HEK293 (cell line): Measurements from ENCODE around the gene FAM171A2.

Experiments used
- ZBTB1 ChIP-seq: fragments of 450-650 bp; formaldehyde crosslinking; IDR thresholded peaks from 2 replicates; pipeline ENCODE4 v1.5.1; 2016; ENCODE audit warnings: missing biosample characterization, missing genetic modification characterization
- ZBTB44 ChIP-seq: fragments of 450-650 bp; IDR thresholded peaks from 2 replicates; pipeline ENCODE4 v1.5.1; 2018; ENCODE audit warnings: missing biosample characterization, mild to moderate bottlenecking, missing genetic modification characterization
- ZNF23 ChIP-seq: fragments of 450-650 bp; formaldehyde crosslinking; IDR thresholded peaks from 2 replicates; pipeline ENCODE4 v1.5.1; 2016; ENCODE audit warnings: missing biosample characterization, missing genetic modification characterization, borderline replicate concordance
- ZNF239 ChIP-seq: fragments of 450-650 bp; formaldehyde crosslinking; IDR thresholded peaks from 2 replicates; pipeline ENCODE4 v1.5.1; 2016; ENCODE audit warnings: missing biosample characterization, missing genetic modification characterization
- ZNF274 ChIP-seq, 2 experiments: fragments of 200-500 bp in 1 of 2; fragments of 450-650 bp in 1 of 2; sonication (Bioruptor generic) in 1 of 2; formaldehyde crosslinking in 1 of 2; IDR thresholded peaks; 2 replicates each; pipeline versions ENCODE4 v1.5.1 to v1.6.1; 2014 to 2016; ENCODE audit warnings: borderline replicate concordance in 1 of 2, inconsistent platforms in 1 of 2, low read length in 1 of 2, missing biosample characterization in 1 of 2, missing genetic modification characterization in 1 of 2
- ZNF350 ChIP-seq: fragments of 450-650 bp; formaldehyde crosslinking; IDR thresholded peaks from 2 replicates; pipeline ENCODE4 v1.5.0; 2017; ENCODE audit warnings: missing biosample characterization, mild to moderate bottlenecking, missing genetic modification characterization
- ZNF629 ChIP-seq: fragments of 450-650 bp; formaldehyde crosslinking; IDR thresholded peaks from 2 replicates; pipeline ENCODE4 v1.5.1; 2017; ENCODE audit warnings: missing biosample characterization, missing genetic modification characterization
- ZNF654 ChIP-seq: fragments of 450-650 bp; formaldehyde crosslinking; IDR thresholded peaks from 2 replicates; pipeline ENCODE4 v1.5.1; 2016; ENCODE audit warnings: low read depth, missing biosample characterization, missing genetic modification characterization
- ZNF76 ChIP-seq: fragments of 450-650 bp; formaldehyde crosslinking; IDR thresholded peaks from 2 replicates; pipeline ENCODE4; 2016; ENCODE audit warnings: low read depth, missing biosample characterization, missing genetic modification characterization, borderline replicate concordance
- ZNF837 ChIP-seq: fragments of 450-650 bp; formaldehyde crosslinking; IDR thresholded peaks from 2 replicates; pipeline ENCODE4 v1.5.1; 2016; ENCODE audit warnings: missing biosample characterization, missing genetic modification characterization
- ZSCAN23 ChIP-seq: fragments of 450-650 bp; formaldehyde crosslinking; IDR thresholded peaks from 2 replicates; pipeline ENCODE4 v1.5.1; 2016; ENCODE audit warnings: missing biosample characterization, missing genetic modification characterization
- TF ChIP-seq, protein P1 (sequence below): fragments of 450-650 bp; formaldehyde crosslinking; IDR thresholded peaks from 2 replicates; pipeline ENCODE4 v1.5.1; 2016; ENCODE audit warnings: missing biosample characterization, missing genetic modification characterization
- TF ChIP-seq, protein P2 (sequence below): fragments of 450-650 bp; formaldehyde crosslinking; IDR thresholded peaks from 2 replicates; pipeline ENCODE4 v1.5.1; 2016; ENCODE audit warnings: missing biosample characterization, missing genetic modification characterization
- TF ChIP-seq, protein P3 (sequence below): fragments of 450-650 bp; formaldehyde crosslinking; IDR thresholded peaks from 2 replicates; pipeline ENCODE4 v1.5.1; 2016; ENCODE audit warnings: missing biosample characterization, missing genetic modification characterization

GRCh38 chr17:44376779-44377178, 13.1 kb upstream of the FAM171A2 start:
- no peak for TF ChIP-seq ZNF350 (tag by site-specific recombination)
- TF ChIP-seq ZBTB44 = no peak
- TF ChIP-seq ZNF654 = no peak
- TF ChIP-seq, protein P1, sequence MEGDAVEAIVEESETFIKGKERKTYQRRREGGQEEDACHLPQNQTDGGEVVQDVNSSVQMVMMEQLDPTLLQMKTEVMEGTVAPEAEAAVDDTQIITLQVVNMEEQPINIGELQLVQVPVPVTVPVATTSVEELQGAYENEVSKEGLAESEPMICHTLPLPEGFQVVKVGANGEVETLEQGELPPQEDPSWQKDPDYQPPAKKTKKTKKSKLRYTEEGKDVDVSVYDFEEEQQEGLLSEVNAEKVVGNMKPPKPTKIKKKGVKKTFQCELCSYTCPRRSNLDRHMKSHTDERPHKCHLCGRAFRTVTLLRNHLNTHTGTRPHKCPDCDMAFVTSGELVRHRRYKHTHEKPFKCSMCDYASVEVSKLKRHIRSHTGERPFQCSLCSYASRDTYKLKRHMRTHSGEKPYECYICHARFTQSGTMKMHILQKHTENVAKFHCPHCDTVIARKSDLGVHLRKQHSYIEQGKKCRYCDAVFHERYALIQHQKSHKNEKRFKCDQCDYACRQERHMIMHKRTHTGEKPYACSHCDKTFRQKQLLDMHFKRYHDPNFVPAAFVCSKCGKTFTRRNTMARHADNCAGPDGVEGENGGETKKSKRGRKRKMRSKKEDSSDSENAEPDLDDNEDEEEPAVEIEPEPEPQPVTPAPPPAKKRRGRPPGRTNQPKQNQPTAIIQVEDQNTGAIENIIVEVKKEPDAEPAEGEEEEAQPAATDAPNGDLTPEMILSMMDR (tag by site-specific recombination) = no peak
- TF ChIP-seq ZNF274 (IDR thresholded peaks at IDR 0.05; ENCODE audit: low read length) = no peak
- no peak for TF ChIP-seq ZNF274 (tag by site-specific recombination; IDR thresholded peaks at IDR 0.05; ENCODE audit: borderline replicate concordance)
- no peak for TF ChIP-seq ZNF23
- no peak for TF ChIP-seq ZNF629
- TF ChIP-seq ZSCAN23 (tag by site-specific recombination) = no peak
- TF ChIP-seq ZBTB1 = no peak
- no peak for TF ChIP-seq ZNF76 (tag by site-specific recombination)
- no peak for TF ChIP-seq ZNF837 (tag by site-specific recombination)
- TF ChIP-seq, protein P2, sequence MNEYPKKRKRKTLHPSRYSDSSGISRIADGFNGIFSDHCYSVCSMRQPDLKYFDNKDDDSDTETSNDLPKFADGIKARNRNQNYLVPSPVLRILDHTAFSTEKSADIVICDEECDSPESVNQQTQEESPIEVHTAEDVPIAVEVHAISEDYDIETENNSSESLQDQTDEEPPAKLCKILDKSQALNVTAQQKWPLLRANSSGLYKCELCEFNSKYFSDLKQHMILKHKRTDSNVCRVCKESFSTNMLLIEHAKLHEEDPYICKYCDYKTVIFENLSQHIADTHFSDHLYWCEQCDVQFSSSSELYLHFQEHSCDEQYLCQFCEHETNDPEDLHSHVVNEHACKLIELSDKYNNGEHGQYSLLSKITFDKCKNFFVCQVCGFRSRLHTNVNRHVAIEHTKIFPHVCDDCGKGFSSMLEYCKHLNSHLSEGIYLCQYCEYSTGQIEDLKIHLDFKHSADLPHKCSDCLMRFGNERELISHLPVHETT (tag by site-specific recombination) = no peak
- TF ChIP-seq, protein P3, sequence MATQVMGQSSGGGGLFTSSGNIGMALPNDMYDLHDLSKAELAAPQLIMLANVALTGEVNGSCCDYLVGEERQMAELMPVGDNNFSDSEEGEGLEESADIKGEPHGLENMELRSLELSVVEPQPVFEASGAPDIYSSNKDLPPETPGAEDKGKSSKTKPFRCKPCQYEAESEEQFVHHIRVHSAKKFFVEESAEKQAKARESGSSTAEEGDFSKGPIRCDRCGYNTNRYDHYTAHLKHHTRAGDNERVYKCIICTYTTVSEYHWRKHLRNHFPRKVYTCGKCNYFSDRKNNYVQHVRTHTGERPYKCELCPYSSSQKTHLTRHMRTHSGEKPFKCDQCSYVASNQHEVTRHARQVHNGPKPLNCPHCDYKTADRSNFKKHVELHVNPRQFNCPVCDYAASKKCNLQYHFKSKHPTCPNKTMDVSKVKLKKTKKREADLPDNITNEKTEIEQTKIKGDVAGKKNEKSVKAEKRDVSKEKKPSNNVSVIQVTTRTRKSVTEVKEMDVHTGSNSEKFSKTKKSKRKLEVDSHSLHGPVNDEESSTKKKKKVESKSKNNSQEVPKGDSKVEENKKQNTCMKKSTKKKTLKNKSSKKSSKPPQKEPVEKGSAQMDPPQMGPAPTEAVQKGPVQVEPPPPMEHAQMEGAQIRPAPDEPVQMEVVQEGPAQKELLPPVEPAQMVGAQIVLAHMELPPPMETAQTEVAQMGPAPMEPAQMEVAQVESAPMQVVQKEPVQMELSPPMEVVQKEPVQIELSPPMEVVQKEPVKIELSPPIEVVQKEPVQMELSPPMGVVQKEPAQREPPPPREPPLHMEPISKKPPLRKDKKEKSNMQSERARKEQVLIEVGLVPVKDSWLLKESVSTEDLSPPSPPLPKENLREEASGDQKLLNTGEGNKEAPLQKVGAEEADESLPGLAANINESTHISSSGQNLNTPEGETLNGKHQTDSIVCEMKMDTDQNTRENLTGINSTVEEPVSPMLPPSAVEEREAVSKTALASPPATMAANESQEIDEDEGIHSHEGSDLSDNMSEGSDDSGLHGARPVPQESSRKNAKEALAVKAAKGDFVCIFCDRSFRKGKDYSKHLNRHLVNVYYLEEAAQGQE = no peak
- no peak for TF ChIP-seq ZNF239
